ENCODE data around the gene TDRD9. TPM values are rescaled to one million over a fixed set of nuclear protein-coding genes. Genes with fewer than 3 reads are reported as not detected.

The TDRD9 gene
- total RNA-seq, 1 experiment from 2014 or later = not detected

GRCh38 chr14:104049576-104050240 is 121.5 kb downstream of the TDRD9 start:
- ChIA-PET CTCF (no interaction called here), POLR2A (ENCODE audit: low non-redundant PET) (interaction anchor here (0.7 kb wide), 1 partner anchor 272 kb away, joined by 4 read pairs; no protein-coding TSS in a partner anchor)
- H3K4me3 ChIP-seq (ENCODE audit: low read depth, low read length, poor library complexity, severe bottlenecking) = no peak overlapping the region
- intact Hi-C loops (cut with micrococcal nuclease; ENCODE audit: unreplicated experiment) = no loop called here
- no peaks in the 10 kb centered on the region for H3K9me3 ChIP-seq (ENCODE audit: low read depth, low read length, poor library complexity, severe bottlenecking)
- BruUV-seq (replicated peaks) = no TSS peak
- no peak for TF ChIP-seq CTCF (conservative IDR thresholded peaks at IDR 0.05; ENCODE audit: low read depth, low read length)
- no peak for TF ChIP-seq EZH2 (IDR thresholded peaks at IDR 0.05; ENCODE audit: borderline replicate concordance, low read depth, low read length, poor library complexity, severe bottlenecking)
- H3K27me3 ChIP-seq (replicated peaks; ENCODE audit: insufficient read depth, low read depth, low read length, poor library complexity) = no peaks in the 10 kb centered on the region
- no peak for DNase-seq (ENCODE audit: low spot score)
- no peaks in the 10 kb centered on the region for H3K36me3 ChIP-seq (ENCODE audit: insufficient read depth, low read length, poor library complexity, severe bottlenecking)
- H3K27ac ChIP-seq (ENCODE audit: low read depth, low read length, poor library complexity, severe bottlenecking) = no peak overlapping the region
- no peaks in the 10 kb centered on the region for H3K4me1 ChIP-seq (ENCODE audit: insufficient read depth, low read length, poor library complexity, severe bottlenecking)

GRCh38 chr14:104051092-104051813 is 123.0 kb downstream of the TDRD9 start:
- no peak overlapping the region for H3K4me3 ChIP-seq (ENCODE audit: low read depth, low read length, poor library complexity, severe bottlenecking)
- ChIA-PET POLR2A (ENCODE audit: low non-redundant PET) (no interaction called here), CTCF (no interaction called here)
- no peak for DNase-seq (ENCODE audit: low spot score)
- H3K4me1 ChIP-seq (ENCODE audit: insufficient read depth, low read length, poor library complexity, severe bottlenecking) = no peaks in the 10 kb centered on the region
- H3K27ac ChIP-seq (ENCODE audit: low read depth, low read length, poor library complexity, severe bottlenecking) = no peak overlapping the region
- H3K36me3 ChIP-seq (ENCODE audit: insufficient read depth, low read length, poor library complexity, severe bottlenecking) = no peaks in the 10 kb centered on the region
- intact Hi-C loops (cut with micrococcal nuclease; ENCODE audit: unreplicated experiment) = no loop called here
- BruUV-seq (replicated peaks) = no TSS peak
- peaks cover 2% of the 10 kb centered on the region for H3K27me3 ChIP-seq (replicated peaks; ENCODE audit: insufficient read depth, low read depth, low read length, poor library complexity)
- no peaks in the 10 kb centered on the region for H3K9me3 ChIP-seq (ENCODE audit: low read depth, low read length, poor library complexity, severe bottlenecking)
- TF ChIP-seq CTCF (conservative IDR thresholded peaks at IDR 0.05; ENCODE audit: low read depth, low read length) (no peak), EZH2 (IDR thresholded peaks at IDR 0.05; ENCODE audit: borderline replicate concordance, low read depth, low read length, poor library complexity, severe bottlenecking) (no peak)

GRCh38 chr14:104054222-104054905 is 126.1 kb downstream of the TDRD9 start:
- Histone ChIP-seq H3K27me3 (replicated peaks; ENCODE audit: insufficient read depth, low read depth, low read length, poor library complexity) (peaks cover 15% of the 10 kb centered on the region), H3K4me3 (ENCODE audit: low read depth, low read length, poor library complexity, severe bottlenecking) (no peak overlapping the region), H3K9me3 (ENCODE audit: low read depth, low read length, poor library complexity, severe bottlenecking) (no peaks in the 10 kb centered on the region), H3K36me3 (ENCODE audit: insufficient read depth, low read length, poor library complexity, severe bottlenecking) (no peaks in the 10 kb centered on the region), H3K4me1 (ENCODE audit: insufficient read depth, low read length, poor library complexity, severe bottlenecking) (no peaks in the 10 kb centered on the region), H3K27ac (ENCODE audit: low read depth, low read length, poor library complexity, severe bottlenecking) (no peak overlapping the region)
- no TSS peak for BruUV-seq (replicated peaks)
- DNase-seq (ENCODE audit: low spot score) = no peak
- TF ChIP-seq CTCF (conservative IDR thresholded peaks at IDR 0.05; ENCODE audit: low read depth, low read length) (no peak), EZH2 (IDR thresholded peaks at IDR 0.05; ENCODE audit: borderline replicate concordance, low read depth, low read length, poor library complexity, severe bottlenecking) (no peak)
- ChIA-PET POLR2A (ENCODE audit: low non-redundant PET) (no interaction called here), CTCF (no interaction called here)
- intact Hi-C loops (cut with micrococcal nuclease; ENCODE audit: unreplicated experiment) = no loop called here
